Rectal smooth muscle tissue (tissue), 1 donor: ENCODE results near the gene DCST1.

ENCODE experiments used
- H3K27ac ChIP-seq: one replicate; pipeline ENCODE4 v1.7.0; 2013; ENCODE audit warnings: low read depth, low read length, inconsistent platforms
- H3K27me3 ChIP-seq: one replicate; pipeline ENCODE4 v1.7.0; 2013; ENCODE audit warnings: low read length; ENCODE audit not compliant: control insufficient read depth, insufficient read depth
- H3K36me3 ChIP-seq: one replicate; pipeline ENCODE4 v1.7.0; 2013; ENCODE audit warnings: low read length; ENCODE audit not compliant: control insufficient read depth, insufficient read depth
- H3K4me1 ChIP-seq: one replicate; pipeline ENCODE4 v1.7.0; 2013; ENCODE audit warnings: low read length; ENCODE audit not compliant: control insufficient read depth, insufficient read depth
- H3K4me3 ChIP-seq: one replicate; pipeline ENCODE4 v1.7.0; 2013; ENCODE audit warnings: low read length
- H3K9ac ChIP-seq: one replicate; pipeline ENCODE4 v1.7.0; 2013; ENCODE audit warnings: low read length

DCST1 gene

DNA sequence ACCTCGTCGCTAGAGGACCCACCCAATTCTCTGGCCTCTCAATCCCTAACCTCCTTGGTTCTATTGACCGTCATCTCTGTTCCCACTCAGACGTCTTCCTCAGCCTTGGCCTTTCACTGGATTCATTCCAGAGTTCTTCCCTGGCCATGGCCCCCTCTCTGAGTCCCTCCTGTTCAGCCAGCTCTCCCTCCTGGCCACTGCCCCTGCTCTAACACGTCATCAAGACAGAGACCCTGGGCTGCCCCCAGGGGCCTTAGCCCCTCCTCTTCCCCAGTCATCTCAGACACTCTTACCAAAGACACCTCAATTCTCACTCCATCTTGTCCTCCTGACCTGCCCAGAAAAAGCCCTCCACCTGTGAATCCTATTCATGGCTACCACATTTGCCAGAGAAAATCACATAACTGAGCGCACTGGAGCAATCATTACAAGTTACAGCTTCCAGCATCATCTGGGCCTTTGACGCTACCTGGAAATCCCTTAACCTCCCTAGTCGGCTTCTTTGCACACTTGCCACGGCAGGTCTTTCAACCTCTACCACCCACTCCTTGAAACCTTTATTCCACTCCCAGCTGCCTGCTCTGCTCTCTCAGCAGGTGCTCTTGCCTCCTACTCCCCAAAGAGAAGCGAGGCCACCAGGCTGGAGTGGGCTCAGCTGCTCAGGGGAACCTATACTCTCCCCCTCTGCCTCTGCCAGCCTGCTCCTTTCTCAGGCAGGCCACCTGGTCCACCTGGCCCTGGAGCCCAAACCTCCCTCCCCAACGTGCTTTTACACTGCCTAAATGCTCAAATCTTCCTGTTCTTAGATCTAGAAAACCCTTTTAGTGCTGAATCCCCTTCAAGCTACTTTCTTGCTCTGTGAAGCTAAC is 14.0 kb upstream of the DCST1 start:
- no peak overlapping the region for H3K27ac ChIP-seq
- H3K4me3 ChIP-seq, result no peak overlapping the region
- no peaks in the 10 kb centered on the region for H3K36me3 ChIP-seq
- peaks cover 6% of the 10 kb centered on the region for H3K4me1 ChIP-seq
- H3K9ac ChIP-seq, result no peak overlapping the region
- no peaks in the 10 kb centered on the region for H3K27me3 ChIP-seq

- Histone ChIP-seq H3K4me1 (peaks cover 4% of the 10 kb centered on the region), H3K4me3 (no peak overlapping the region), H3K27ac (no peak overlapping the region), H3K9ac (no peak overlapping the region), H3K27me3 (no peaks in the 10 kb centered on the region), H3K36me3 (no peaks in the 10 kb centered on the region)
These were observed 11.3 kb upstream of the DCST1 start for GRCh38 chr1:155022136-155022926.

DNA sequence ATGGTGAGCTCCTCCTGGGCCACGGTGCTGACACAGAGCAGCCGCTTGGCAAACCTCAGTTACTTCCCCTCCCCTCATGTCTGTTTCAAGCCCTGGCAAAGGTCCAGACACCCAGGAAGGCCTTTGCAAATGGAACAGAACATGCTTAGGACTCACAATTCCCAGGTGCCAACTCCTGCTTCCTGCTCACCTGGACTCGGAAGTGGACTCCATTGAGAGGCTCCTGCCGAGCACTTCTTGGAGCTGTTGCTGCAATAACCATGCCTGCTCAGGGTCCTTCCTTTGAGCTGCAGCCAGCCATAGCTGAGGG is 10.7 kb upstream of the DCST1 start:
- Histone ChIP-seq H3K9ac (no peak overlapping the region), H3K27ac (no peak overlapping the region), H3K27me3 (no peaks in the 10 kb centered on the region), H3K4me1 (peaks cover under 1% of the 10 kb centered on the region), H3K4me3 (no peak overlapping the region), H3K36me3 (no peaks in the 10 kb centered on the region)

DNA sequence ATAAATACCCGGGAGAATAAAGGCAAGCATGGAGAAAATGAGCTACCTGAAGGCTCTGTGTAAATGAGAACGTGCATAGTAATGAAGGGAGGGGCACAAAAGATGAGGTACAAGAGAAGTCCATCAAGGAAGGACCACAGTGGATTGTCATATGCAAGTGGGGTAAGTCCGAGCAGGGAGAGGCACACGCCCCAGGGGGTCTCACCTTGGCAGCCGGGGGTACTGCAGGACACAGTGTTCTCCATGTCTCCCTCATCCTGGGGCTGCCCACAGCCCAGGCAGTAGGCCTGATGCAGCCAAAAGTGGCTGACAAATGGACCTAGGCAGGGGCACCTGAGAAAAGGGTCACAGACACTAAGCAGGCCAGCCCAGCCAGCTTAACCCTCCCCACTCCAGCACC is 10.0 kb upstream of the DCST1 start:
- H3K27me3 ChIP-seq, result no peaks in the 10 kb centered on the region
- H3K4me1 ChIP-seq, result no peaks in the 10 kb centered on the region
- H3K4me3 ChIP-seq, result no peak overlapping the region
- H3K9ac ChIP-seq, result no peak overlapping the region
- H3K27ac ChIP-seq, result no peak overlapping the region
- no peaks in the 10 kb centered on the region for H3K36me3 ChIP-seq

- Histone ChIP-seq H3K27me3 (no peaks in the 10 kb centered on the region), H3K9ac (no peak overlapping the region), H3K27ac (no peak overlapping the region), H3K4me1 (no peaks in the 10 kb centered on the region), H3K4me3 (no peak overlapping the region), H3K36me3 (no peaks in the 10 kb centered on the region)
These were observed 9.3 kb upstream of the DCST1 start for GRCh38 chr1:155024315-155024714.

- no peaks in the 10 kb centered on the region for H3K27me3 ChIP-seq
- no peaks in the 10 kb centered on the region for H3K4me1 ChIP-seq
- no peak overlapping the region for H3K4me3 ChIP-seq
- no peak overlapping the region for H3K27ac ChIP-seq
- no peak overlapping the region for H3K9ac ChIP-seq
- no peaks in the 10 kb centered on the region for H3K36me3 ChIP-seq
These were observed 7.5 kb upstream of the DCST1 start for GRCh38 chr1:155026154-155026553.

- Histone ChIP-seq H3K36me3 (no peaks in the 10 kb centered on the region), H3K4me1 (no peaks in the 10 kb centered on the region), H3K27ac (no peak overlapping the region), H3K9ac (no peak overlapping the region), H3K27me3 (no peaks in the 10 kb centered on the region), H3K4me3 (no peak overlapping the region)
These were observed 7.0 kb upstream of the DCST1 start for GRCh38 chr1:155026588-155026987.

GRCh38 chr1:155029513-155030242 is 3.9 kb upstream of the DCST1 start:
- H3K4me1 ChIP-seq, result no peaks in the 10 kb centered on the region
- H3K27ac ChIP-seq, result no peak overlapping the region
- no peak overlapping the region for H3K9ac ChIP-seq
- H3K36me3 ChIP-seq, result no peaks in the 10 kb centered on the region
- no peaks in the 10 kb centered on the region for H3K27me3 ChIP-seq
- no peak overlapping the region for H3K4me3 ChIP-seq

DNA sequence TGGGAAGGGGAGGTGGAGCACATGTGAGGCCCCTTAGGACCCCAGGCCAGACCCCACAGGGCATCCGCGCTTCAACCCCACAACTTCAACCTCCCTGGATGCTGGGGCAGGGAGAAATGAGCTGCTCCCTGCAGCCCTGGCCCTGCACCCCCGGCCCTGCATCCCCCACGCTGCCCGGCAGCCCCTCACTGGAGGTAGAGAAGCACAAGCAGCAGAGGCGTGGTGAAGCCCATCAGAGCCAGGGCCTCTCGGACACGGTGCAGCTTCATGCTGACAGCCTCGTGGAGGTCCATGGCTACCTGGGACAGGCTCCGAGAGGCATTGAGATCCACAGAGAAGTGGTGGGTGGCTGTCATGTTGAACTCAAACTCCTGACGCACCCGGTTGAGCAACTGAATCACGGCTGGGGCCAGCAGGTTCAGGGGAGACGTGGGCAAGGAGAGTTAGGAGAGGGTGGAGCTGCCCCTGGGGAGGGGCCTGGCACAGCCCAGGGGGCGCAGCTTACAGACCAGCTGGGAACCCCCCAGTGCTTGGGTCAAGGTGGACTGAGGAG is 3.3 kb upstream of the DCST1 start:
- Histone ChIP-seq H3K27me3 (no peaks in the 10 kb centered on the region), H3K4me3 (no peak overlapping the region), H3K9ac (no peak overlapping the region), H3K4me1 (no peaks in the 10 kb centered on the region), H3K36me3 (no peaks in the 10 kb centered on the region), H3K27ac (no peak overlapping the region)

GRCh38 chr1:155030899-155031298 is 2.7 kb upstream of the DCST1 start:
- H3K27ac ChIP-seq, result no peak overlapping the region
- H3K27me3 ChIP-seq, result no peaks in the 10 kb centered on the region
- H3K9ac ChIP-seq, result no peak overlapping the region
- H3K4me3 ChIP-seq, result no peak overlapping the region
- no peaks in the 10 kb centered on the region for H3K4me1 ChIP-seq
- H3K36me3 ChIP-seq, result no peaks in the 10 kb centered on the region

GRCh38 chr1:155032886-155033285 is 738 bp upstream of the DCST1 start:
- H3K4me1 ChIP-seq, result no peaks in the 10 kb centered on the region
- H3K9ac ChIP-seq, result no peak overlapping the region
- no peaks in the 10 kb centered on the region for H3K27me3 ChIP-seq
- no peak overlapping the region for H3K4me3 ChIP-seq
- no peaks in the 10 kb centered on the region for H3K36me3 ChIP-seq
- no peak overlapping the region for H3K27ac ChIP-seq
